MM.1S (cell line): Measurements from ENCODE around the gene NCOA3.

ENCODE experiments used
- CTCF ChIP-seq: fragments of 300-600 bp; sonication (generic); IDR thresholded peaks from 2 replicates; pipeline ENCODE4 v1.5.1; 2016; ENCODE audit warnings: antibody characterized with exemption, low read length, mixed read lengths
- EZH2 ChIP-seq: fragments of 300-600 bp; sonication (generic); optimal IDR thresholded peaks from 2 replicates; pipeline ENCODE3; 2017; ENCODE audit warnings: low read depth, mild to moderate bottlenecking, antibody characterized with exemption, low read length, mixed read lengths
- EZH2phosphoT487 ChIP-seq: fragments of 300-600 bp; sonication (generic); IDR thresholded peaks from 2 replicates; pipeline ENCODE4 v1.6.1; 2018; ENCODE audit warnings: antibody characterized with exemption, low read length

DNA sequence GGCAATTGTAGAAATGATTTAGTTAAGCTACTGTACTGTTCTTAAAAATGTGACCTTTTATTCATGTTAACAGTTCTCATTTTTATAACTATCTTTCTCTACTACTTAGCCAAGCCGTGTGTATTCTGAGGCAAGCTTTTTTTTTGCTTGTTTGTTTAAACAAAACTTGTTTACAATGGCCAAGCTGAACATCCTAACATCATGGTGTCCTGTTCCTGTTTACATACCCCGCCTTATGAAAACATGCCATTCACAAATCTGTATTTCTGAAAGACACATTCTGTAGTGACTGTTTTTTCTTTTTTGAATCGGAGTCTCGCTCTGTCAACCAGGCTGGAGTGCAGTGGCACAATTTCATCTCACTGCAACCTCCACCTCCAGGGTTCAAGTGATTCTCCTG is 140.9 kb downstream of the NCOA3 start:
- no peak for TF ChIP-seq CTCF
- no peak for TF ChIP-seq EZH2
- TF ChIP-seq EZH2phosphoT487 = no peak
